ENCODE results near the gene DSG3. TPM values are rescaled to one million over a fixed set of nuclear protein-coding genes. Genes with fewer than 3 reads are reported as not detected.
"Not testable (repeated sequence)": the region's sequence is repeated elsewhere in the genome, so short reads cannot be mapped to it uniquely, and the experiment has no call there.

Gene DSG3
- total RNA-seq, 1 donor from 2014 or later = 0.07 TPM

- no peak for DNase-seq (ENCODE audit: low read depth, low spot score)
Observed at GRCh38 chr18:31492671-31493070, 45.1 kb downstream of the DSG3 start.

- no peak for DNase-seq (ENCODE audit: low read depth, low spot score)
Observed at GRCh38 chr18:31493171-31493570, 45.6 kb downstream of the DSG3 start.

GRCh38 chr18:31493941-31494340, 46.4 kb downstream of the DSG3 start:
- DNase-seq (ENCODE audit: low read depth, low spot score) = no peak

GRCh38 chr18:31494705-31495244, 47.2 kb downstream of the DSG3 start:
- not testable (repeated sequence) for DNase-seq (ENCODE audit: low read depth, low spot score)

- no peak for DNase-seq (ENCODE audit: low read depth, low spot score)
Observed at GRCh38 chr18:31497404-31497835, 49.9 kb downstream of the DSG3 start.

- DNase-seq (ENCODE audit: low read depth, low spot score) = no peak
Observed at GRCh38 chr18:31497836-31498573, 50.5 kb downstream of the DSG3 start, which contains the start of gene DSG2. Gene DSG2, plus strand, starts transcription at chr18:31498177. Its CDS starts 75 bp downstream, at chr18:31498252.

GRCh38 chr18:31498574-31499524, 51.3 kb downstream of the DSG3 start:
- DNase-seq (ENCODE audit: low read depth, low spot score) = no peak

- no peak for DNase-seq (ENCODE audit: low read depth, low spot score)
Observed at GRCh38 chr18:31500051-31500688, 52.6 kb downstream of the DSG3 start.

- no peak for DNase-seq (ENCODE audit: low read depth, low spot score)
Observed at GRCh38 chr18:31503011-31503410, 55.5 kb downstream of the DSG3 start.

GRCh38 chr18:31504455-31505147, 57.1 kb downstream of the DSG3 start:
- DNase-seq (ENCODE audit: low read depth, low spot score) = no peak

GRCh38 chr18:31505156-31505555, 57.6 kb downstream of the DSG3 start:
- DNase-seq (ENCODE audit: low read depth, low spot score) = no peak

- no peak for DNase-seq (ENCODE audit: low read depth, low spot score)
Observed at GRCh38 chr18:31506024-31506742, 58.6 kb downstream of the DSG3 start.

- not testable (repeated sequence) for DNase-seq (ENCODE audit: low read depth, low spot score)
Observed at GRCh38 chr18:31507124-31507523, 59.6 kb downstream of the DSG3 start.

GRCh38 chr18:31508781-31509180, 61.2 kb downstream of the DSG3 start:
- DNase-seq (ENCODE audit: low read depth, low spot score) = no peak

- DNase-seq (ENCODE audit: low read depth, low spot score) = no peak
Observed at GRCh38 chr18:31509571-31509970, 62.0 kb downstream of the DSG3 start.

- DNase-seq (ENCODE audit: low read depth, low spot score) = no peak
Observed at GRCh38 chr18:31510319-31510718, 62.8 kb downstream of the DSG3 start.

- no peak for DNase-seq (ENCODE audit: low read depth, low spot score)
Observed at GRCh38 chr18:31511098-31511497, 63.6 kb downstream of the DSG3 start.

- no peak for DNase-seq (ENCODE audit: low read depth, low spot score)
Observed at GRCh38 chr18:31512203-31512764, 64.7 kb downstream of the DSG3 start.

GRCh38 chr18:31513189-31513935, 65.8 kb downstream of the DSG3 start:
- DNase-seq (ENCODE audit: low read depth, low spot score) = no peak

Measured in pulmonary artery endothelial cell (primary cell).